GM12891 (cell line): ENCODE measurements around the gene PFN3.

Source experiments
- POLR2A ChIP-seq: IDR thresholded peaks from 2 replicates; pipeline ENCODE4 v1.6.1; 2011; ENCODE audit warnings: low read depth, low read length, control low read depth
- POLR2AphosphoS5 ChIP-seq: IDR thresholded peaks from 2 replicates; pipeline ENCODE4 v1.6.1; 2011; ENCODE audit warnings: low read depth, low read length, control low read depth
- TAF1 ChIP-seq: IDR thresholded peaks from 2 replicates; pipeline ENCODE4 v1.6.1; 2011; ENCODE audit warnings: low read depth, low read length, control low read depth

DNA sequence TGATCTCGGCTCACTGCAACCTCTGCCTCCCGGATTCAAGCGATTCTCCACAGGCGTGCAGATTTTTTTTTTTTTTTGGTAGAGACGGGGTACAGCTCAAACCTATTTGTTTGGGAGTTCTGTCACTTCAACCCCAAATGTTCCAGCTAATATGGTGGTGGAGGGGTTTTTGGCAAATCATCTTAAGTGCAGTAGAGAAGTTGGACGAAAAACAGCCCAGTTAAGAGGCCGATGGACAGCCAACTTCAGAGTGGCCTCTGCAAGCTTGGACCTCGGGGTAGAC, 45.4 kb upstream of the PFN3 start:
- no peak for TF ChIP-seq POLR2AphosphoS5
- TF ChIP-seq TAF1: no peak
- TF ChIP-seq POLR2A: no peak
